Right lobe of liver (tissue), 4 donors: Measurements from ENCODE around the gene C16orf54.

Source experiments
- CTCF ChIP-seq, 4 donors: fragments of 200-600 bp in 3 of 4; fragments of 450-650 bp in 1 of 4; IDR thresholded peaks; one replicate each; pipeline versions ENCODE4 v1.5.1 to v1.8.0; 2016 to 2022; ENCODE audit warnings: antibody characterized with exemption in 4 of 4, mild to moderate bottlenecking in 2 of 4
- POLR2A ChIP-seq: fragments of 450-650 bp; IDR thresholded peaks from one replicate; pipeline ENCODE4 v1.6.1; 2017; ENCODE audit warnings: antibody characterized with exemption, mild to moderate bottlenecking
- donor health status: DM: no; HTN: no; CAD: no.
- donor health status: DM: no; HTN: no; CAD: no.
- donor health status: DM: no; HTN: yes; CAD: no.

- TF ChIP-seq POLR2A (no peak), CTCF (IDR thresholded peaks at IDR 0.05) (no peak)
Observed at GRCh38 chr16:29744541-29745101, 1.2 kb downstream of the C16orf54 start.
